AG10803 (cell line): ENCODE results near the gene MAD2L2.

Experiments used
- DNase-seq: peaks from one replicate; pipeline ENCODE4 v3.0.0; 2010; ENCODE audit warnings: low read depth
- H3K4me3 ChIP-seq: 2 replicates; pipeline ENCODE4 v1.5.1; 2011; ENCODE audit warnings: mild to moderate bottlenecking, low read length, control low read depth
- TF ChIP-seq, protein P1 (sequence below): conservative IDR thresholded peaks from 2 replicates; pipeline ENCODE4 v1.5.1; 2011; ENCODE audit warnings: mild to moderate bottlenecking, low read length, control low read depth, inconsistent platforms

MAD2L2 gene

DNA sequence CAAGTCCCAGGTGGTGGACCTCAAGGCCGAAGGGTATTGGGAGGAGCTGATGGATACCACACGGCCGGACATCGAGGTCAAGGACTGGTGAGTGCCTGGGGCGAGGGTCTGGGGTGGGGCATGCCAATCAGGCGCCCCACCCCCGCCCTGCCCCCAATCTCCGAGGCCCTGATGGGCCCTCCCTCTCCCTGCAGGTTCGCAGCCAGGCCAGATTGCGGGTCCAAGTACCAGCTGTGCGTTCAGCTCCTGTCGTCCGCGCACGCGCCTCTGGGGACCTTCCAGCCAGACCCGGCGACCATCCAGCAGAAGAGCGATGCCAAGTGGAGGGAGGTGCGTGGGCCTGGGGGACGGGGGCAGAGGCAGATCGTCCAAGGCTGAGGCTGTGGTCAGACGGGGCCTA is 22.4 kb downstream of the MAD2L2 start:
- TF ChIP-seq, protein P1, sequence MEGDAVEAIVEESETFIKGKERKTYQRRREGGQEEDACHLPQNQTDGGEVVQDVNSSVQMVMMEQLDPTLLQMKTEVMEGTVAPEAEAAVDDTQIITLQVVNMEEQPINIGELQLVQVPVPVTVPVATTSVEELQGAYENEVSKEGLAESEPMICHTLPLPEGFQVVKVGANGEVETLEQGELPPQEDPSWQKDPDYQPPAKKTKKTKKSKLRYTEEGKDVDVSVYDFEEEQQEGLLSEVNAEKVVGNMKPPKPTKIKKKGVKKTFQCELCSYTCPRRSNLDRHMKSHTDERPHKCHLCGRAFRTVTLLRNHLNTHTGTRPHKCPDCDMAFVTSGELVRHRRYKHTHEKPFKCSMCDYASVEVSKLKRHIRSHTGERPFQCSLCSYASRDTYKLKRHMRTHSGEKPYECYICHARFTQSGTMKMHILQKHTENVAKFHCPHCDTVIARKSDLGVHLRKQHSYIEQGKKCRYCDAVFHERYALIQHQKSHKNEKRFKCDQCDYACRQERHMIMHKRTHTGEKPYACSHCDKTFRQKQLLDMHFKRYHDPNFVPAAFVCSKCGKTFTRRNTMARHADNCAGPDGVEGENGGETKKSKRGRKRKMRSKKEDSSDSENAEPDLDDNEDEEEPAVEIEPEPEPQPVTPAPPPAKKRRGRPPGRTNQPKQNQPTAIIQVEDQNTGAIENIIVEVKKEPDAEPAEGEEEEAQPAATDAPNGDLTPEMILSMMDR, result no peak
- H3K4me3 ChIP-seq, result no peak overlapping the region
- DNase-seq, result no peak

DNA sequence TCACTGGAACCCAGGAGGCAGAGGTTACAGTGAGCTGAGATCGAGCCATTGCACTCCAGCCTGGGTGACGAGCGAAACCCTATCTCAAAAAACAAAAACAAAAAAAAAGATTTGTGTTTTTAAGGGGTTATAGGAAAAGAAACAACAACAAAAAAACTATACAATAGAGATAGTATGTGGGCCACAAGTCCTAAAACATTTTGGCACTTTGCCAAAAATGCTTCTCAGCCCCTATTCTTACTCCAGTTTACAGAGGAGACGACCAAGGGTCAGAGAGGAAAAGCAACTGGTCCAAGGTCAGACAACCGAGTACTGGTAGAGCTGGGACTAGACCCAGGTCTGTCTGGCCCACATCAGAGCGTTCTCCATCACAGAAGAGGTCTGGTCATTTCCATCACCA is 23.3 kb downstream of the MAD2L2 start:
- TF ChIP-seq, protein P1, result no peak
- DNase-seq, result no peak
- no peak overlapping the region for H3K4me3 ChIP-seq

DNA sequence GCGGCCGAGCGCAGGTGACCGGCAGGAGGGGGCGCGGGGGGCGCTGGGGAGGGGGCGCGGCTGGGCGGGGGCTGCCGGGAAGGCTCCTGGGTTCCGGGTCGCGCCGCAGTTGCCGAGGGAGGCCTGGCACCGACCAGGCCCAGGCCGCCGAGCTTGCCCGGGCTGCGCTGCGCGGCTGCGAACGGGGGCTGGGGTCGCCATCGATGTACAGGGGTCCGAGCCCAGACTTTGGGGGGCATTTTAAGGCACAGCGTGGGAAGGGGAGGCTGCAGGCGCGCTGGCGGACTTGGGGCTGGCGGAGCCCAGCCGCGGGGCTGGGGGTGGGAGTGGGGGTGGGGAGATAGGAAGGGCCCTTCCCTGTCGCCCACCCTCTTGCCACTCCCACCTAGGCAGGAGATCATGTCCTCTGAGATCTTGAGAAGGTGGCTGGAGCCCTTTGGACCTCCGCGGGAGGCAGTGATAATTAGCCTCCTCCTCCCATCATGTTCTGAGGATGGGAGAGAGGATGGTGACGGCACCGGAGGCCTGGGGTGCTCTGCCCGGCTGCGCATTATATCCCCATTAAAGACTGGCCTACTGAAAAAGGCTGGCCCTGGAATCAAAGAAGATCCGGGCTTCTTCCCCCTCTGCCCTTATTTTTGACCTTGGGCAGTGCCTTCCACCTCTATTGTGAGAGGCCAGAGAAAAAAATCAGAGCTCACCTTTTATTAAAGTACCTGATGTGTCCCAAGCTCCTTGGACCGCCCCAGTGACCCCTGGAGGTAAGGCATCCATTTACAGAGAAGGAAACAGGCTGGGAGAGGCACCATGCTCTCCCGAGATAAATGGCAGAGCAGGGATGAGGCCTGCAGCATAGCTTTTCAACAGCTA is 25.8 kb downstream of the MAD2L2 start:
- DNase-seq, result no peak
- peak overlapping the region; percentile 67 for H3K4me3 ChIP-seq
- TF ChIP-seq, protein P1, result no peak

DNA sequence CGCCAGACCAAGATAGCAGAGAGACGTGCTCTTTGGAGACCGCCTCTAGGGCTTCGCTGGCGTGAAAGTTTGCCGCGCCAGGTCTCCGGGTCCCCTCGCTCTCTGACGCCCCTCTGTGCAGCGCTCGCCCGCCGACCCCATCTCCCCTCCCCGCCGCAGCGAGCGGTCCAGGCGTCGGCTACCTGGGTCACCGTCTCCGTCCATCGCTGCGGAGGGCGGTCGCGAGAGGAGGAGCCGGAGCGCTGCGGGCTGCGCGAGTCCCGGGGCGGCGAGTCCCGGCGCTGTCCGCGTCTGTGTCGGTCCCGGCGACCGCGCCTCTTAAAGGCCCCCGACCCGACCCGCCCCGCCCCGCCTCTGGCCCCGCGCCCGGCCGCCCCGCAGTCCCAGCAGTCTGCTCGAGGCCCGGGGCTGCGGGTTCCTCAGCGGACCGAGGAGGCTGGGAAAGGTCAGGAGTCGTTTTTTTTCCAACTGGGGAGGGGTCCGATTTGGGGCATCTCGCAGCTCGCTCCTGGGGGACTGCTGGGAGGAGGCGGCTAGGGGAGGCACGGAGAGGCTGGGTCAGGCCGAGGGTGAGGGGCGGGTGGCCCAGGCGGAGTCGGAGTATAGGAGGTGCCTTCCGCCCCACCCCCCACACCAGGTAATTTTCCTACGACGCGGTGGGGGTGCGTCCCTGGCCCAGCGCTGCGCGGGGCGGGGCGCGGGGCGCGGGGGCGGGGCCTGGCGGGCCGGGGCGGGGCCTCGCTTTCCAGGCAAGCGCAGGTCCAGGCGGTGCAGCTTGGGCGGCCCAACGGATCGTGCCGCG is 26.6 kb downstream of the MAD2L2 start, which contains the start of the genes FBXO2 and FBXO44:
FBXO2 (minus strand) TSS at position 293 of the 802 bp plus-strand sequence; CDS start at position 204, 89 bp downstream.
FBXO44 (plus strand) TSS at position 741 of the 802 bp plus-strand sequence. CDS start 959 bp downstream, outside the sequence.
- DNase-seq, result no peak
- H3K4me3 ChIP-seq, result peak within 1 kb of the TSS; percentile 67
- TF ChIP-seq, protein P1, result no peak

DNA sequence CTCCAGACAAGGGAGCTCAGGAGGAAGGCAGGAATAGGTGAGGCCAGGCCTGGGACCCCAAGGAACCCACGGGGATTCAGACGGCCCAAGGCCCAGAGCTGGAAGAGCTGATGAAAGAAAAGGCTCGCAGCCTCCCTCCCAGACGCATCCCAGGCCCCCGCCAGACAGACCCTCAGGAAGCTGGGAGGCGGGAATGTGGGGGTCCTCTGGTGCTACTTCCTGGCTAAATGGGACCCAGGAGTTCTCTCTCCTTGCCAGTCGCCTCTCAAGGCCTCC is 27.1 kb downstream of the MAD2L2 start:
- DNase-seq, result no peak
- TF ChIP-seq, protein P1, result no peak
- H3K4me3 ChIP-seq, result no peak overlapping the region

DNA sequence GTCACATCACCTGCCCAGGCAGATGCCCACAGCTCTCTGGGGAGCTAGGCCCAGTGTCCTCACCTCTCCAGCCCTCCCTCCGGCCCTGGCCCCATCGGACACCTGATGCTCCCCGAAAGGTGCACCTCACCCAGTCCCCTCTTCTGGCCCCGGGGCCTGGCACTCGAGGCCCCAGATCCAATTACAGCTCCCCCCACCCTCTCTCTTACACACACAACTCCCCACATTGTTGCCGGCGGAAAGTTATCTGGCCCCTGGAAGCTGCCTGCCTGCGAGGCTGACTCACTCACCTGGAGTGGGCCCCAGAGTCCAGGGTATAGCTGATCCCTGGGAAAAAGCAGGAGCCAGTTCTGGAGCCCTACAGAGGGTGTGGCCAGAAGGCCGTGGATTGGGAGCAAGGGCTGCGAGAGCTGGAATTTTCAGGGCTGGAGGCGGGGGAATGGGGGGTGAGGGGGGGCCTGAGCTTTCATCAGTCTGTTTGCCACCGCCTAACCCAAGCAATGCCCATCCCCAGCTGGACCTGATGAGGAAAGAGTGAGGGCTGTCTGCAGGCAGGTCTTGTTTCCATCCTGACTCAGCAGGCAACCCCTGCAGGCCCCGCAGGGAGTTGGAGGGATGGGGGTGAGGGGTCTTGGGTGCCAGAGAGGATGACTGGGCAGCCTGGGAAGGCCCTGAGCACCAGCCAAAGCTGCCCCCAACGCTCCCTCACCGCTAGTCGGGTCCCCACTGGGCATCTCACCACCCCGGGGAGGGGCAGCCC is 27.7 kb downstream of the MAD2L2 start:
- H3K4me3 ChIP-seq, result no peak overlapping the region
- TF ChIP-seq, protein P1, result no peak
- no peak for DNase-seq
